ENCODE results near the gene FAM200C.
"Not testable (repeated sequence)": the region's sequence is repeated elsewhere in the genome, so short reads cannot be mapped to it uniquely, and the experiment has no call there.

The FAM200C gene

GRCh38 chr5:160399402-160400353 is at the start of gene FAM200C:
Gene FAM200C, minus strand, starts transcription at chr5:160400054. Its CDS starts 4,564 bp downstream, at chr5:160395490.
- DNase-seq, result peak; percentile 50

- DNase-seq, result no peak
Observed at GRCh38 chr5:160449458-160449857, 49.6 kb upstream of the FAM200C start.

GRCh38 chr5:160448886-160449285 is 49.0 kb upstream of the FAM200C start:
- no peak for DNase-seq

GRCh38 chr5:160445751-160446150 is 45.9 kb upstream of the FAM200C start:
- DNase-seq, result no peak

GRCh38 chr5:160445132-160445531 is 45.3 kb upstream of the FAM200C start:
- DNase-seq, result no peak

GRCh38 chr5:160444407-160444806 is 44.6 kb upstream of the FAM200C start:
- no peak for DNase-seq

GRCh38 chr5:160442824-160443431 is 43.1 kb upstream of the FAM200C start:
- DNase-seq, result no peak

- no peak for DNase-seq
Observed at GRCh38 chr5:160441311-160441781, 41.5 kb upstream of the FAM200C start.

- peak; percentile 82 for DNase-seq
Observed at GRCh38 chr5:160439205-160439600, 39.3 kb upstream of the FAM200C start.

- peak; percentile 41 for DNase-seq
Observed at GRCh38 chr5:160438316-160439204, 38.7 kb upstream of the FAM200C start.

- no peak for DNase-seq
Observed at GRCh38 chr5:160437271-160437670, 37.4 kb upstream of the FAM200C start.

GRCh38 chr5:160436661-160437060 is 36.8 kb upstream of the FAM200C start:
- DNase-seq, result not testable (repeated sequence)

GRCh38 chr5:160436017-160436416 is 36.2 kb upstream of the FAM200C start:
- DNase-seq, result no peak

GRCh38 chr5:160435532-160435931 is 35.7 kb upstream of the FAM200C start:
- no peak for DNase-seq

- DNase-seq, result no peak
Observed at GRCh38 chr5:160434022-160434531, 34.2 kb upstream of the FAM200C start.

- no peak for DNase-seq
Observed at GRCh38 chr5:160432787-160433186, 32.9 kb upstream of the FAM200C start.

GRCh38 chr5:160432196-160432595 is 32.3 kb upstream of the FAM200C start:
- no peak for DNase-seq

- no peak for DNase-seq
Observed at GRCh38 chr5:160427607-160428006, 27.8 kb upstream of the FAM200C start.

- no peak for DNase-seq
Observed at GRCh38 chr5:160423099-160423498, 23.2 kb upstream of the FAM200C start.

GRCh38 chr5:160421625-160422258 is 21.9 kb upstream of the FAM200C start, which contains the start of gene PTTG1:
Gene PTTG1, plus strand, starts transcription at chr5:160421855. Its CDS starts 458 bp downstream, at chr5:160422313.
- DNase-seq, result peak; percentile 88

- no peak for DNase-seq
Observed at GRCh38 chr5:160420331-160420610, 20.4 kb upstream of the FAM200C start.
